ENCODE data around the gene SGCA. TPM values are rescaled to one million over a fixed set of nuclear protein-coding genes. Genes with fewer than 3 reads are reported as not detected.
A peak's percentile ranks its signal among the peaks of the same experiment; 100 is the strongest.

SGCA gene
- total and polyA plus RNA-seq, 7 donors = 120 to 291 (median 254) TPM

DNA sequence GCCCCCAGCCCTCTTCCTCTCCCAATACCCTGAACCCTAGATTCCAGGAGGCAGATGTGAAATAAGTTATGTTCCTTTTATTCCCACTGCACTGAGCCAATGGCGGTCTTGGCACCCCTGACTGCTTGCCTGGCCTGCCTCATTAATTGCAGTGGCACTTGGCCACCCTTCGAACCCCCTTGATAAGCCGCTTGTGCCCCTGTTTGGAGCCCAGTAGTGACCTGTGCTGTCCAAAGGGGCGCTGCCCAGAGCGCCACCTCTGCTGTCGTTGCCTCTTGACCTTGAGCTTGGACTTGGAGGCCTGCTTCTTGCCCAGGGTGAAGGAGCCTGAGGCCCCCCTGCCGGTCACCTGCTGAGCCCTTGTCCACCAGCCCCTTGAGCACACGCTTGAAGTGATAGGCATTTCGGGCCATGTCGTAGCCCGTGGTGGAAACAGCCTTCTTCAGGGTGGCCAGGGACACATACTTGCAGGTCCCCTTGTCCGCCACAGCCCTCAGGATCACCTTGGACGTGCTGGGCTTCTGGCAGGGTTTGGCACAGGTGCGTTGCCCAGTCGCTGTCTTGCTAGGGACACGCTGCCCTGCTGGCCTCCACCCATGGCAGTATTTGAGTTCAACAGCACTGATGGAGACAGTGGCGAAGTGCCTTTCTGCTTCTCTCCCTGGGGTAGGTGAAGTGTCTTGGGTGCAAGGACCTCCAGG lies 5.7 kb downstream of the SGCA start:
- peaks cover 0 to 69% of the 10 kb centered on the region in 2 donors for H3K36me3 ChIP-seq (ENCODE audit: insufficient read depth in 1 of 2, low read depth in 1 of 2)
- H3K27ac ChIP-seq = peak overlapping the region; percentile 80
- H3K27me3 ChIP-seq (ENCODE audit: insufficient read depth in 3 of 3, low read length in 2 of 3) = no peaks in the 10 kb centered on the region
- ATAC-seq = peak in 1 of 4 donors; percentile 6
- H3K4me1 ChIP-seq = peaks cover 59% of the 10 kb centered on the region
- no peaks in the 10 kb centered on the region for H3K9me3 ChIP-seq
- TF ChIP-seq, protein P1, sequence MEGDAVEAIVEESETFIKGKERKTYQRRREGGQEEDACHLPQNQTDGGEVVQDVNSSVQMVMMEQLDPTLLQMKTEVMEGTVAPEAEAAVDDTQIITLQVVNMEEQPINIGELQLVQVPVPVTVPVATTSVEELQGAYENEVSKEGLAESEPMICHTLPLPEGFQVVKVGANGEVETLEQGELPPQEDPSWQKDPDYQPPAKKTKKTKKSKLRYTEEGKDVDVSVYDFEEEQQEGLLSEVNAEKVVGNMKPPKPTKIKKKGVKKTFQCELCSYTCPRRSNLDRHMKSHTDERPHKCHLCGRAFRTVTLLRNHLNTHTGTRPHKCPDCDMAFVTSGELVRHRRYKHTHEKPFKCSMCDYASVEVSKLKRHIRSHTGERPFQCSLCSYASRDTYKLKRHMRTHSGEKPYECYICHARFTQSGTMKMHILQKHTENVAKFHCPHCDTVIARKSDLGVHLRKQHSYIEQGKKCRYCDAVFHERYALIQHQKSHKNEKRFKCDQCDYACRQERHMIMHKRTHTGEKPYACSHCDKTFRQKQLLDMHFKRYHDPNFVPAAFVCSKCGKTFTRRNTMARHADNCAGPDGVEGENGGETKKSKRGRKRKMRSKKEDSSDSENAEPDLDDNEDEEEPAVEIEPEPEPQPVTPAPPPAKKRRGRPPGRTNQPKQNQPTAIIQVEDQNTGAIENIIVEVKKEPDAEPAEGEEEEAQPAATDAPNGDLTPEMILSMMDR (IDR thresholded peaks at IDR 0.05) = no peak
- intact Hi-C loops (cut with DNase I) = loop anchor here in 1 of 2 donors (5.0 kb wide), 1 partner anchor 54 kb away; no protein-coding TSS in a partner anchor
- H3K4me3 ChIP-seq = no peak overlapping the region
- peak; percentile 14 to 50 for DNase-seq
- 42 to 65% (median 49%) methylated on average over 17 of the region's 17 CpGs for WGBS, 3 donors

DNA sequence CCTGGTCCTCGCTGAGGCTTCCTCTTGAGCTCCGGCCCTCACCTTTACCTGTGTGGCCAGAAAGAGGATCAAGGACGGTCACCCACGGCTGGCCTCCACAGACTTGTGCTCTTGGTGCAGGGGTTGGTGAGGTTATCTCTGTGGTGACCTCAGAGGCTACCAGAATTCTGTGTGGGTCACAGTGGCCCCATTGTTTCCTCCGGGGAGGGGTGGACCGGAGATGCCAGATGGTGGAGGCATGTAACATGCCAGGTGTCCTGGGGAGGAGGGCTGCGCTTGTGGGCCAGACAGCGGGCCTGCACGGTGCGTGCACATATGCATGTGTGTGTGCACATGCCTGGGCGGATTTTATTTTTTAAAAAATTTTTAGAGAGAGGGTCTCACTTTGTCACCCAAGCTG lies 6.3 kb downstream of the SGCA start:
- Histone ChIP-seq H3K9me3 (no peaks in the 10 kb centered on the region), H3K4me3 (no peak overlapping the region), H3K27me3 (ENCODE audit: insufficient read depth in 3 of 3, low read length in 2 of 3) (no peaks in the 10 kb centered on the region), H3K27ac (peak overlapping the region; percentile 80), H3K4me1 (peaks cover 64% of the 10 kb centered on the region), H3K36me3 (ENCODE audit: insufficient read depth in 1 of 2, low read depth in 1 of 2) (peaks cover 0 to 72% of the 10 kb centered on the region in 2 donors)
- intact Hi-C loops (cut with DNase I) = loop anchor here in 1 of 2 donors (5.0 kb wide), 1 partner anchor 55 kb away; no protein-coding TSS in a partner anchor
- no peak for ATAC-seq
- peak; percentile 12 to 47 for DNase-seq
- TF ChIP-seq, protein P1 (IDR thresholded peaks at IDR 0.05) = no peak
- WGBS, 3 donors = 41 to 79% (median 54%) methylated on average over 11 of the region's 11 CpGs

DNA sequence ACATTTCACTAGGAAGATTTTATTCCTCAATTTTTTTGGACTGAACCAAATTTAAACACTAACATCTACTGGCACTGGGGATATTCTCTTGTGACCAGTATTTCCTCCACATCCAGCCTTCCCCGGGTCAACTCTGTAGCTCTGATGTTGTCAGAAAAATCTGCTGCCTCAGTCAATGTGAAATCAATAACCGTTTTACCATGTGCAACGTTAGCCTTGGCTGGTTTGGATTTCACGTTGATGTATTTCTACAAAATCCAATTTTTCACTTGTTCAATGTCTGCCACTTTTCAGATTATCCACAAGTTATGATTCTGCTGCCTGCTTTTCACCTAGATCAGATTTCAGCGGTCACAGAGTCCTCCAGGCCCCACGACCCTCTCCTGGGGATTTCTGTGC lies 7.1 kb downstream of the SGCA start:
- DNase-seq = no peak
- ATAC-seq = no peak
- Histone ChIP-seq H3K4me3 (no peak overlapping the region), H3K36me3 (ENCODE audit: insufficient read depth in 1 of 2, low read depth in 1 of 2) (peaks cover 0 to 69% of the 10 kb centered on the region in 2 donors), H3K9me3 (no peaks in the 10 kb centered on the region), H3K4me1 (peaks cover 65% of the 10 kb centered on the region), H3K27me3 (ENCODE audit: insufficient read depth in 3 of 3, low read length in 2 of 3) (no peaks in the 10 kb centered on the region), H3K27ac (peak overlapping the region; percentile 61)
- WGBS, 3 donors = 28 to 53% (median 41%) methylated on average over 6 of the region's 6 CpGs
- intact Hi-C loops (cut with DNase I) = loop anchor here in 1 of 2 donors (5.0 kb wide), 1 partner anchor 56 kb away; no protein-coding TSS in a partner anchor
- TF ChIP-seq, protein P1 (IDR thresholded peaks at IDR 0.05) = no peak

DNA sequence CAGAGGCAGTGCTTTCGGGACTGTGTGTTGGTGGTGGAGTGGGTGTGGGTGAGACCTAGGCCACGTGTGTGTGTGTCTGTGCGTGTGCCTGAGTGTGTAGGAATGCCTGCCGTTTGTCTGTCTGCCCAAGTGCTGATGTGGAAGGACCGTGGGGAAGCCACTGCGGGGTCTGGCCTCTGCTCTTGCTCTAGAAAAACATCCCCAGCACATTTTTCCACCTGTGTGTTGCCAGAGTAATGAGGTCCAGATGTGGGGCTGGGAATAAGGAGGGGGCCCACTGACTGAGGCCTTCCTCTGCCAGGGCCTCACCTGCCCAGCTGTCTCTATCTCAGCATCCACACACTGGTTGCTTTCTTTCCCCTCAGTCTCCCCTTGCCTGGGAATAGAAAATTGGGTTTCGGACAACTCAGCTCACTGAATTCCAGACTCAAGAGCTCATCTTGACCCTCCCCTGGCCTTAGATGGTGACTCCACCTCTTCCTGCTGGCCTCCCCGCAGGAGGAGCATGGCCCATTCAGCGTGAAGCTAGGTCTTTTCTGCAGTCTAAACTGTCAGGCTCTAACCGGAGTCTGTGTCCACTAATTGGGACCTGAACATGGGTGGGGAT lies 7.6 kb downstream of the SGCA start:
- WGBS, 3 donors = 31 to 55% (median 36%) methylated on average over 10 of the region's 10 CpGs
- ATAC-seq = no peak
- Histone ChIP-seq H3K27ac (peak overlapping the region; percentile 61), H3K27me3 (ENCODE audit: insufficient read depth in 3 of 3, low read length in 2 of 3) (no peaks in the 10 kb centered on the region), H3K4me1 (peaks cover 65% of the 10 kb centered on the region), H3K9me3 (no peaks in the 10 kb centered on the region), H3K36me3 (ENCODE audit: insufficient read depth in 1 of 2, low read depth in 1 of 2) (peaks cover 0 to 64% of the 10 kb centered on the region in 2 donors), H3K4me3 (no peak overlapping the region)
- TF ChIP-seq, protein P1 (IDR thresholded peaks at IDR 0.05) = no peak
- DNase-seq = peak; percentile 38 to 62
- intact Hi-C loops (cut with DNase I) = loop anchor here in 1 of 2 donors (5.0 kb wide), 1 partner anchor 56 kb away; no protein-coding TSS in a partner anchor

All from psoas muscle (tissue), 8 donors.